OCI-LY3 (cell line): ENCODE measurements around the gene SLCO2A1.

ENCODE experiments used
- H2AFZ ChIP-seq: fragments of 200-600, 300-600 bp; shearing (Covaris generic); 2 replicates; pipeline ENCODE4 v1.6.0; 2014; ENCODE audit warnings: antibody characterized with exemption, low read depth, low read length
- H3K27ac ChIP-seq: fragments of 200-600, 300-600 bp; sonication (generic); 2 replicates; pipeline ENCODE4 v1.5.1; 2014; ENCODE audit warnings: mild to moderate bottlenecking, low read length, moderate library complexity, mixed read lengths
- H3K27me3 ChIP-seq: fragments of 200-600, 300-600 bp; sonication (generic); 2 replicates; pipeline ENCODE4 v1.6.1; 2014; ENCODE audit warnings: low read depth, low read length, mixed read lengths
- H3K36me3 ChIP-seq: fragments of 200-600, 300-600 bp; sonication (generic); replicated peaks from 2 replicates; pipeline ENCODE3; 2014; ENCODE audit warnings: low read depth, low read length, mixed read lengths
- H3K4me1 ChIP-seq: fragments of 300-600, 200-600 bp; sonication (generic); 2 replicates; pipeline ENCODE4 v1.6.1; 2014; ENCODE audit warnings: low read length, mixed read lengths
- H3K4me2 ChIP-seq: fragments of 200-600, 300-600 bp; sonication (generic); 2 replicates; pipeline ENCODE4 v1.6.1; 2014; ENCODE audit warnings: low read length, mixed read lengths
- H3K4me3 ChIP-seq: fragments of 300-600, 200-600 bp; sonication (generic); 2 replicates; pipeline ENCODE4 v1.5.1; 2014; ENCODE audit warnings: antibody characterized with exemption, mild to moderate bottlenecking, low read length, moderate library complexity
- H3K79me2 ChIP-seq: fragments of 300-600, 200-600 bp; shearing (Covaris generic); 2 replicates; pipeline ENCODE4 v1.6.1; 2014; ENCODE audit warnings: mild to moderate bottlenecking, low read length, mixed read lengths
- H3K9ac ChIP-seq: fragments of 300-600, 200-600 bp; shearing (Covaris generic); 2 replicates; pipeline ENCODE4 v1.6.0; 2014; ENCODE audit warnings: mild to moderate bottlenecking, low read length, moderate library complexity
- H3K9me3 ChIP-seq: fragments of 200-600, 300-600 bp; shearing (Covaris generic); 2 replicates; pipeline ENCODE4 v1.6.1; 2014; ENCODE audit warnings: low read length, mixed read lengths; ENCODE audit not compliant: insufficient read depth
- H4K20me1 ChIP-seq: fragments of 200-600, 300-600 bp; sonication (generic); 2 replicates; pipeline ENCODE4 v1.6.1; 2016; ENCODE audit warnings: low read length, mixed read lengths; ENCODE audit not compliant: insufficient read depth
- EZH2phosphoT487 ChIP-seq: fragments of 200-600 bp; shearing (Covaris generic); IDR thresholded peaks from 2 replicates; pipeline ENCODE4 v1.6.1; 2018; ENCODE audit warnings: antibody characterized with exemption, mixed run types, low read depth
- TF ChIP-seq, protein P1 (sequence below): fragments of 200-600, 300-600 bp; sonication (generic); IDR thresholded peaks from 2 replicates; pipeline ENCODE4 v1.5.1; 2014; ENCODE audit warnings: antibody characterized with exemption, low read length, low read depth

The SLCO2A1 gene

GRCh38 chr3:133884887-133885711 lies 144.6 kb downstream of the SLCO2A1 start:
- no peaks in the 10 kb centered on the region for H3K36me3 ChIP-seq
- no peaks in the 10 kb centered on the region; the same call in 1 of the 2 replicates for H3K4me1 ChIP-seq
- H4K20me1 ChIP-seq: no peaks in the 10 kb centered on the region
- H3K9me3 ChIP-seq: no peaks in the 10 kb centered on the region
- no peaks in the 10 kb centered on the region for H3K79me2 ChIP-seq
- no peak overlapping the region for H3K4me2 ChIP-seq
- no peak overlapping the region for H3K27ac ChIP-seq
- no peak for TF ChIP-seq EZH2phosphoT487
- TF ChIP-seq, protein P1, sequence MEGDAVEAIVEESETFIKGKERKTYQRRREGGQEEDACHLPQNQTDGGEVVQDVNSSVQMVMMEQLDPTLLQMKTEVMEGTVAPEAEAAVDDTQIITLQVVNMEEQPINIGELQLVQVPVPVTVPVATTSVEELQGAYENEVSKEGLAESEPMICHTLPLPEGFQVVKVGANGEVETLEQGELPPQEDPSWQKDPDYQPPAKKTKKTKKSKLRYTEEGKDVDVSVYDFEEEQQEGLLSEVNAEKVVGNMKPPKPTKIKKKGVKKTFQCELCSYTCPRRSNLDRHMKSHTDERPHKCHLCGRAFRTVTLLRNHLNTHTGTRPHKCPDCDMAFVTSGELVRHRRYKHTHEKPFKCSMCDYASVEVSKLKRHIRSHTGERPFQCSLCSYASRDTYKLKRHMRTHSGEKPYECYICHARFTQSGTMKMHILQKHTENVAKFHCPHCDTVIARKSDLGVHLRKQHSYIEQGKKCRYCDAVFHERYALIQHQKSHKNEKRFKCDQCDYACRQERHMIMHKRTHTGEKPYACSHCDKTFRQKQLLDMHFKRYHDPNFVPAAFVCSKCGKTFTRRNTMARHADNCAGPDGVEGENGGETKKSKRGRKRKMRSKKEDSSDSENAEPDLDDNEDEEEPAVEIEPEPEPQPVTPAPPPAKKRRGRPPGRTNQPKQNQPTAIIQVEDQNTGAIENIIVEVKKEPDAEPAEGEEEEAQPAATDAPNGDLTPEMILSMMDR: no peak
- H2AFZ ChIP-seq: no peak overlapping the region
- peaks cover 17% of the 10 kb centered on the region for H3K27me3 ChIP-seq
- H3K4me3 ChIP-seq: no peak overlapping the region
- no peak overlapping the region for H3K9ac ChIP-seq

DNA sequence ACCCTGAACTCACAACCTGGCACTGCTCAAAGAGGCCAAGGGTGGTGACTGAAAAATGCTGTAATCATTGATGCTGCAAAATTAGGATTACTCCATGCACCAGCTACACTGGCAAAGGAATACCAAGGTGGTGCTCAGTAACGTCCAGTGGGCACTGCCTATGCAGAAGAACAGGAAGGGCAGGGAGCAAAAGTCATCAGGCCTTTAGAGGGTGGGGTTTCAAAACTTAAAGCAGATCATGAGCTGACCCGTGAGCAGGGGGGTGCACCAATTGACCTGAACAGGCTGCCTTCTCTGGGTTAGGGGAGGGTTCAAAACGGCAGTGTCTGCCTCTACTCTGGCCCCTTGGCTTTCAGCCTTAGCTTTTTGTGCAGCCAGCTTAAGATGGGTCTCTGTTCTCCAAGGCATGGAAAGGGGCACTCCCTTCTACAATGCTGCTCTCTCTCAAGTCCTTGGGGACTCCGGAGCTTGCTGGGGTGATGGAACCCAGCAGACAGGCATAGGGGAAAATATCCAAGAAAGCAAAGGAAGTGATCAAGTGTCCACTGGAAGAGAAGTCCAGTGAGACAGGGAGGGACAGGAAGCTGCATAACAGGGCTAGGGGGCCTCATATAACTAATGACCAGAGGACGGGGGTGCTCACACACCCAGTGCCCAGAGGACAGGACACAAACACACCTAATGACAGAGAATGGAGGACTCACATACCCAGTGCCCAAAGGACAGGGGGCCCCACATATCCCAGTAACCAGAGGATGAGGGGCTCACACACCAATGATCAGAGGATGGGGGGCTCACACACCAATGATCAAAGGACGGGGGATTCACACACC lies 145.5 kb downstream of the SLCO2A1 start:
- H3K27me3 ChIP-seq: peaks cover 17% of the 10 kb centered on the region
- H3K79me2 ChIP-seq: no peaks in the 10 kb centered on the region
- no peak overlapping the region for H3K4me3 ChIP-seq
- H3K9ac ChIP-seq: no peak overlapping the region
- no peak overlapping the region for H3K27ac ChIP-seq
- no peaks in the 10 kb centered on the region for H3K36me3 ChIP-seq
- H3K4me1 ChIP-seq: no peaks in the 10 kb centered on the region
- no peaks in the 10 kb centered on the region for H3K9me3 ChIP-seq
- H2AFZ ChIP-seq: no peak overlapping the region
- TF ChIP-seq, protein P1: no peak
- TF ChIP-seq EZH2phosphoT487: no peak
- no peak overlapping the region for H3K4me2 ChIP-seq
- H4K20me1 ChIP-seq: no peaks in the 10 kb centered on the region

- Histone ChIP-seq H3K4me1 (no peaks in the 10 kb centered on the region), H3K4me3 (no peak overlapping the region), H4K20me1 (no peaks in the 10 kb centered on the region), H3K79me2 (no peaks in the 10 kb centered on the region), H3K27ac (no peak overlapping the region), H3K27me3 (peaks cover 17% of the 10 kb centered on the region), H3K9ac (no peak overlapping the region), H3K9me3 (no peaks in the 10 kb centered on the region), H3K4me2 (no peak overlapping the region), H2AFZ (no peak overlapping the region), H3K36me3 (no peaks in the 10 kb centered on the region)
- TF ChIP-seq, protein P1: no peak
- TF ChIP-seq EZH2phosphoT487: no peak
Measured at GRCh38 chr3:133883641-133884040, 146.1 kb downstream of the SLCO2A1 start.

GRCh38 chr3:133882986-133883586 lies 146.6 kb downstream of the SLCO2A1 start:
- H3K4me3 ChIP-seq: no peak overlapping the region
- no peak overlapping the region for H3K9ac ChIP-seq
- no peak overlapping the region for H3K27ac ChIP-seq
- peaks cover 19% of the 10 kb centered on the region for H3K27me3 ChIP-seq
- no peak overlapping the region for H3K4me2 ChIP-seq
- H3K4me1 ChIP-seq: no peaks in the 10 kb centered on the region
- H2AFZ ChIP-seq: no peak overlapping the region
- H3K79me2 ChIP-seq: no peaks in the 10 kb centered on the region
- no peaks in the 10 kb centered on the region for H4K20me1 ChIP-seq
- H3K9me3 ChIP-seq: 0 out of 2 replicates have a peak, but pooled peaks cover 1% of the 10 kb centered on the region
- TF ChIP-seq, protein P1: no peak
- no peak for TF ChIP-seq EZH2phosphoT487
- H3K36me3 ChIP-seq: no peaks in the 10 kb centered on the region
